Ovary (tissue), 3 donors: ENCODE measurements around the gene FHOD1.

ENCODE experiments used
- CTCF ChIP-seq, 3 donors: fragments of 450-650 bp in 2 of 3; fragments of 200-600 bp in 1 of 3; IDR thresholded peaks; one replicate each; pipeline versions ENCODE4 v1.5.1 to v1.8.0; 2016 to 2022; ENCODE audit warnings: antibody characterized with exemption in 3 of 3, mild to moderate bottlenecking in 1 of 3
- EP300 ChIP-seq: sonication (generic); formaldehyde crosslinking; IDR thresholded peaks from one replicate; pipeline ENCODE4 v1.6.1; 2017; ENCODE audit warnings: antibody characterized with exemption
- donor health status: DM: no; HTN: no; CAD: no.

- TF ChIP-seq CTCF (IDR thresholded peaks at IDR 0.05) (no peak), EP300 (no peak)
These were observed 24.2 kb upstream of the FHOD1 start for GRCh38 chr16:67271446-67271845.
